NCI-H2196 treated with DMSO at 0.1 percent for 48 hours (cell line): ENCODE measurements around the gene LMLN.
"Not testable (repeated sequence)": the region's sequence is repeated elsewhere in the genome, so short reads cannot be mapped to it uniquely, and the experiment has no call there.

Source experiments
- DNase-seq: peaks from one replicate; lab custom pipeline; 2025; ENCODE audit not compliant: unreplicated experiment; lab: John Stamatoyannopoulos, UW

LMLN gene

DNA sequence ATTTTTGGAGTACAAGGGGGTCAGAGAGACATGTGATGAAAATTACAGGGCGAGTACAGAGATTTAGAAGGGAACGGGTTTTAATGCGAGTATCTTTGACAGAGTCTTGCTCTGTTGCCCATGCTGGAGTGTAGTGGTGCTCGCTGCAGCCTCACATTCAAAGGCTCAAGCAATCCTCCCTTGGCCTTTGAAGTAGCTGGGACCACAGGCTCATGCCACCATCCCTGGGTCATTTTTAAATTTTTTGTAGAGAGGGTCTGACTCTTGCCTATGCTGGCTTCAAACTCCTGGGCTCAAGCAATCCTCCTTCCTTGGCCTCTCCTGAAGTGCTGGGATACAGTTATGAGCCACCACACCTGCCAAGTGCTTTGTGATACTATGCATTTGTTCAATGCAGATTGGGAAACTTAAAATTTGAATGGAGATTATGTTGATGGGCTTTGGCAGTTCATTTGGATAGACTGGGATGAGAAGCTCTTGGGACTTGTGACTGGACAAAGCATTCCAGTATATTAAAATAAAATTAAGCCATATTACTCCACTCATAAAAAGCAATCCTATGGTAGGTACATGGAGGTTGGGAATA is 4.0 kb upstream of the LMLN start:
- no peak for DNase-seq

DNA sequence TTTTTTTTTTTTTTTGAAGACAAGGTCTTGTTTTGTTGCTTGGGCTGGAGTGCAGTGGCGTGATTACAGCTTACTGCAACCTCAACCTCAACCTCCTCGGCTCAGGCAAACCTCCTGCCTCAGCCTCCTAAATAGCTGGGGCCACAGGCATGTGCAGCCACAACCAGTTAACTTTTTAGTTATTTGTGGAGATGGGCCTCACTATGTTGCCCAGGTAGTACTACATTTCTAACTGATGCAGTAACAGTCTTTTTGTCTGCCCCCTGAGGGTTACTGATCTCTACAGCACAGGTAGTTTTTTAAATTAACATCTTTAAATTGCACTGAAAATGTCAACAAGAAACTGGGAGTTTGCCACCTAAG is 3.4 kb upstream of the LMLN start:
- DNase-seq = no peak

DNA sequence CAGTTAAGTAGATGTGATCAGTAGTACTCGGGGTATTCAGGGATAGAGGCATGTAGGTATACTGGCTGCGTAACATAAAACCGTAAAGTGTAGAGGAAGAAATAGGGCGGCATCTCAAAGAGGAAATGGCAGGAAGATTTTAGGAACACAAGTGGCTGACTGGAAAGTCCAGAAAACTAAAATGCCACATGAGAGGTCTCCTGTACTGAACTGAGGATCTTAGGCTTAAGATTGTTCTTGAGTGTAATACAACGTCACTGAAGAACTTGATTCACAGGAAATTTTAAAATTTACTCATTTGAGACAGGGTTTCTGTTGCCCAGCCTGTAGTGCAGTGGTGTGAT is 2.3 kb upstream of the LMLN start:
- no peak for DNase-seq

DNA sequence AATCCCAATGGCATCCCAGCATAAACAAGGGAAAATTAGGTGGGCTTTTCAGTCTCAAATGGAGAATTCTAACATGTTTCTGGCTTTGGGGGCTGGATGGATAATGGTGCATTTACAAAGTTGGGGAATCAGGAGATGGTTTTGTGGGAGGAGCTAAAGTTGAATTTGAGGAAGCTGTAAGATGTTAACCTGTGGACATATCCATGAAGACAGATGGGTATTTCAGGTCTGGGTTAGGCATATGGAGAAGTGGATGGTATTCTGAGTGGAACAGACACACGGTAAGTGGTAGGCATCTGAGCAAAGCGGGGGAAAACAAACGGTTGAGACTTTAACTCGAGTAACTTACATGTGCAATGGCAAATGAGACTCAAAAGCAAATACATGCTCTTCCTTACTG is 1.7 kb upstream of the LMLN start:
- DNase-seq = no peak

DNA sequence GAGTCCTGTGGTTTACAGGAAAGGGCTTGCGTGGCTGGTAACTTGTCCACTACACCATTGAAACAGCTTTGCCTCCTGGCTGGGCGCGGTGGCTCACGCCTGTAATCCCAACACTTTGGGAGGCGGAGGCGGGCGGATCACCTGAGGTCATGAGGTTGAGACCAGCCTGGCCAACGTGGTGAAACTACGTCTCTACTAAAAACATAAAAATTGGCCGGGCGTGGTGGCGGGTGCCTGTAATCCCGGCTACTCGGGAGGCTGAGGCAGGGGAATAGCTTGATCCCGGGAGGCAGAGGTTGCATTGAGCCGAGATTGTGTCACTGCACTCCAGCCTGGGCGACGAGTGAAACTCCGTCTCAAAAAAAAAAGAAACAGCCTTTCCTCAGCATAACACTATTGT is 1.2 kb upstream of the LMLN start:
- DNase-seq = not testable (repeated sequence)

DNA sequence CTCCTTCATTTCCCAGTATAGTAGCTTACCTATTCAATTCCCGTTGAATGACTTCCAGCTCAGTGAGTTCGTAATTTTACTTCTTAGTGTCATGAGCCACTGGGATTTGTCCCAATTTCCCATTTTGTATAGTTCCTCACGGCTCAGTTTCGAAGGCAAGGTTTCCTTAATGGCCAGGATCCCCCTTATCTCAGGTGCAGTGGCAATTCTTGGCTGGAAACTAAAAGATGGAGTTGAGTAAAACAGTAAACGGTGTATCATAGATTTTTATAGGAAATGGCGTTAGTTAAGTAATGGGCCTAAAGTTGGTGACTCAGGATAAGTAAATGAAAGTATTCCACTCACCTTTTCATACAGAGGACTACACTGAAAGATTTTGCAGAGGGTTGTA is 522 bp upstream of the LMLN start:
- no peak for DNase-seq

DNA sequence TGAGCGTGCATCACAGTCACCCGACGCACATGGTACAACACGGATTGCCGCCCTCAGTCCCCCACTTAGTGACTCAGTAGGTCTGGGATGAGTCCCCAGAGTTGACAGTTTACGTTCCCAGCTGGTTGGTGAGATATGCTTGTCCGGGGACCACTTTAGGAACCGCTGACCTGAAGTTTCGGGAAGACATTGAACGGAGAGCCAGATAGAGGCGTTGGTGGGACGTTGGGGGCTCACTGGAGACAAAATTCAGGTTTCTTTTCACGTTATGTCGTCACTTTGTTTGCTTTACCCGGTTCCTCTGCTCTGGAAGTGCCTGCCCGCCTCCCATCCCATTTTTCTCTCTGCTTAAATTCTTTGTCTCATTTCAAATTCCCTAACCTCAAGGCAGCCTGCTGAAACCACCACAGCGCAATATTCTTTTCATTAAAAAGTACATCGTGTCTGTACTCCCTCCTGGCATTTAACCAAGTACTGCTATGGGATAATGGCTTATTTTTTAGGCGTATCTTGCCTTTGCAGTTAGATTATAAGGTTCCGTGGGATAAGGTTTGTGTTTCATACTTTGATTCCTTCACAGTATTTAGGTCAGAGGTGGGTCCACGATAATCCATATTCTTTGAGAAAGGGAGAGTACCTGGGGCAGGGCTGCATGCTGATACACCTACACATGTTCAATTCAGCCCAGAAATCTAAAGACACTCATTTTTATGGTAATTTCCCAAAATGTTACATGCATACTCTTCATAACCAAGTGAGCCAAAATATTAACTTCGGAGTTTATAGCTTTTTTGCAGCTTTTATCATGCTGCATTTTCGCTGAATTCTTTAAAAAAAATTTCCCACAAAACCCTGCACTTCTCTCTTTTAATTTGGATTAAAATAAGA is 921 bp downstream of the LMLN start:
- no peak for DNase-seq

DNA sequence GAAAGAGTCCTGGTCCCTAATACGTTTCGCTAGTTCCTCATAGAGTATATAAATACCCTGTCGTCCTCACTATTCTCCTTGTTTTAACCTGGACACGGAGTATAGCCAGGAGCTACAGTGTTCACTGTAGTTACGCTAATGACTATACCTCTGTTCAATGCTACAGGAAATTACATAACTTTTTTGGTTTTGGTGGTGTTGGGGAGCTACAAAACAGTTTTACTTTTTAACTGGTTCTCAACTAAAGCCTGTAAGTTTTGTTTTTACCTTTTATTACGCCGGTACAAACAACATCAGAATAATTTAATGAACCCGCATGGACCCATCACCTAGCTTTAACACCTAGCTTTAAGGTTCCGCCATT is 1.5 kb downstream of the LMLN start:
- no peak for DNase-seq

DNA sequence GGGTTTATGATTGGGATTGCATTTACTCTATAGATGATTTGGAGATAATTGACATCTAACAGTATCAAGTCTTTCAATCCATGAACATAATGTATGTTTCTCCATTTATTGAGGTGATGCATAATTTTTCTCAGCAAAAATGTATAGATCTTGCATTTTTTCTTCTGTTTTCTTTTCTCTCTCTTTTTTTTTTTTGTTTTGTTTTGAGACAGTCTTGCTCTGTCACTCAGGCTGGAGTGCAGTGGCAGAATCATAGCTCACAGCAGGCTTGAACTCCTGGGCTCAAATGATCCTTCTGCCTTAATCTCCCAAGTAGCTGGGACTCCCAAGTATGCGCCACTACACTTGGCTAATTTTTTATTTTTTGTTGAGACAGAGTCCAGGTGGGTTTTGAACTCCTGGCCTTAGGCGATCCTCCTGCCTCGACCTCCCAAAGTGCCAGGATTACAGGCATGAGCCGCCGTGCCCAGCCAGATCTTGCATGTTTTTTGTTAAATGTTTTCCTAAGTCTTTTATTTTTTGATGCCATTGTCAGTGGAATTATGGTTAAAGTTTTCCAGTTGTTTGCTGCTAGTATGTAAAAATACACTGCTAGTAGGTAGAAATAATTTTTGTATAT is 3.1 kb downstream of the LMLN start:
- no peak for DNase-seq

DNA sequence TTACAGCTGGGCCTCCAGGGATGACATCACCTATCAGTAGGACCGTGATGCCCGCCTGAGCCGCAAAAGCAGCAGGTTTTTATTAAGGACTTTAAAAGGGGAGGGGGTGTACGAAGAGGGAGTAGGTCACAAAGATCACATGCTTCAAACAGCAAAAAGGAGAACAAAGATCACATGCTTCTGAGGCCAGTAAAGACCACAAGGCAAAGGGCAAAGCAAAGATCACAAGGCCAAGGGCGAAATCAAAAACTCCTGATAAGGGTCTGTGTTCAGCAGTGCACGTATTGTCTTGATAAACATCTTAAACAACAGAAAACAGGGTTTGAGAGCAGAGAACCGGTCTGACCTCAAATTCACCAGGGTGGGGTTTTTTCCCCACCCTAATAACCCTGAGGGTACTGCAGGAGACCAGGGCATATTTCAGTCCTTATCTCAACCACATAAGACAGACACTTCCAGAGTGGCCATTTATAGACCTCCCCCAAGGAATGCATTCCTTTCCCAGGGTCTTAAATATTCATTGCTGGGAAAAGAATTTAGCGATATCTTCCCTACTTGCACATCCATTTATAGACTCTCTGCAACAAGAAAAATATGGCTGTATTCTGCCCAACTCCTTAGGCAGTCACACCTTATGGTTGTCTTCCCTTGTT is 7.4 kb downstream of the LMLN start:
- not testable (repeated sequence) for DNase-seq

DNA sequence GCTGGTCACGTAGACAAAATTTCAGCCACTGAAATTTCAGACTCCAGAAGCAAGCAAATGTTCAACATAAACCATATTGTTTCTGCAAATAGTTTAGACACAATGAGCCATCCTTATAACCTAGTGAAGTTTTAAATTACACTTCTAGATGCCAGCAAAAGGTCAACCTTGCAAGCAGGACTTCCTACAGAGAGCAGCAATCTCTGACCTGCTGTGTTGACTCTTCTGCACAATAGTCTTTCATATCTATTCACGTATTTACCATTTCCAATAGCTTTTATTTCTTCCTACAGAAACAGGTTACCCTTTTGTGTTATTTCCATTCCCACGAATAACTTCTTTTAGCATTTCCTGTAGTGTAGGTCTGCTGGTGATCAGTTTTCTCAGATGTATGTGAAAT is 10.6 kb downstream of the LMLN start:
- no peak for DNase-seq

DNA sequence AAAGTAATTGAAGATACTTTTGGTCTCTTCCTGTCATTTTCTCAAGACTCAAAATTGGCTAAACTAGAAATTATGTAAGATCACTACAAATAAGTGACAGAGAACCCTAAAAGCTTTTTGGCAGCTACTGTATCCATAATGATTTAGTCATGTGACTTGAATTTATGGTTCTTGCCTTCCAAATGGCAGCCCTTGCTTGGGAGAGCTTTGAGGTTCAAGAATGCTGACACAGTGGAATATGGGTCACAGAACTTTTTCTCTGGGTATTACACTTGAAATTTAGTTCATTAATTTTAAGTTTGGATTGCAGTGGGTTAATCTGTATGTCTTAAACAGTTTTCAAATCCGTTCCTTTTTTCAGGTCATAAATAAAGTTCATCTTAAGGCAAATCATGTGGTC is 14.0 kb downstream of the LMLN start:
- DNase-seq = no peak

DNA sequence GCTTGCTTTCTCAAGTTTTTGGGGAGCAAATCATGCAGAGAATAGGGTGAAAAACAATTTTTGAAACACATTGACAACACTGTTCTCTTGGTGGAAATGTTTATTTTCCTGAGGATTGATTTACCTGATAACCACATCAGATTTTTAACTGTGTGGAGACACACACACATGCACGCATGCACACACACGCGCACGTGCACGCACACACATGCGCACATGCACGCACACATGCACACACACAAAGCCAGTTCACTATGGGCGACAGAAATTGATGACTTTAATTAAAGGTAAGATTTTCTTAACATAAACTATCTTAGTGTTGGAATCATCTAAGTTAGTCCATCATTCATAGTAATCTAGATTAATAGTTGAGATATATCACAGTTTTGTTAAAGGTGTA is 15.3 kb downstream of the LMLN start:
- no peak for DNase-seq

DNA sequence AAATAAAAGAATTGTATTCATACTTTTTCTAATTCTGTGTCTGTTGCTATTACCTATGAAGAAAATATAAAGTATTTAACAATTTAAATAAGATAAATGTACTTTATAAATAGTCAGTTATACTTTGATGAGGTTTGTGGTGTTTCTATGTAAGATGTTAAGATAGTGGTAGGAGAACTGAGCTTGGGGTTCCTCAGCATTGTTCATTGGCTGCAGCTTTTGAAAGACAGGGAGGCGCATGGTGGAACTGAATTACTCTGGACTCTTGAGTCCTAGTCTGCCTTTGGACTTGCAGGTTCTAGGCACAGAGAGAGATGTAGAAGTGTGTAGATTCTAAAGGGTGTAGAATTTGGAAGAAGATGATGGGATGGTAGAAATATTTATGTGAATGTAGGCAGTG is 23.1 kb downstream of the LMLN start:
- no peak for DNase-seq

DNA sequence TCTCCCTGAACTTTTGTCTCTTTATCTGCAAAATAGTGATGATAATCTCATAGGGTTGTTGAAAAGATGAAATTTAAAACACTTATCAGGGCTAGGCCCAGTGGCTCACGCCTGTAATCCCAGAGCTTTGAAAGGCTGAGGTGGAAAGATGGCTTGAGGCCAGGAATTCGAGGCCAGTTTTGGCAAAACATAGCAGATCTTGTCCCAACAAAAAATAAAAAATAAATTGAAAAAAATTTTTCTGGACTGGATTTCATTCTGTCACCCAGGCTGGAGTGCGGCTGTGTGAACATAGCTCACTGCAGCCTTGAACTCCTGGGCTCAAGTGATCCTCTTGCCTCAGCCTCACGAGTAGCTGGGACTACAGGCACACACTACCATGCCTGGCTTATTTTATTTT is 29.6 kb downstream of the LMLN start:
- DNase-seq = no peak

DNA sequence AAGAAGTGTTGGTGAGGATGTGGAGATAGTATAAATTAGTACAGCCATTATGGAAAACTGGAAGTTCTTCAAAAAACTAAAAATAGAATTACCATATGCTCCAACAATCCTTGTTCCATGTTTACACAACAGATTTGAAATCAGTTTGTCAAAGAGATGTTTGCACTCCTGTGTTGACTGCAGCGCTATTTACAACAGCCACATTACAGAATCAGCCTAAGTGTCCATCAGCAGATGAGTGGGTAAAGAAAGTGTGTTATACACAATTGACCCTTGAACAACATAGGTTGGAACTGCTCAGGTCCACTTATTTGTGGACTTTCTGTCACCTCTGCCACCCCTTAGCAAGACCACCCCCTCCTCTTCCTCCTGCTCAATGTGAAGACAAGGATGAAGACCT is 34.7 kb downstream of the LMLN start:
- DNase-seq = no peak

DNA sequence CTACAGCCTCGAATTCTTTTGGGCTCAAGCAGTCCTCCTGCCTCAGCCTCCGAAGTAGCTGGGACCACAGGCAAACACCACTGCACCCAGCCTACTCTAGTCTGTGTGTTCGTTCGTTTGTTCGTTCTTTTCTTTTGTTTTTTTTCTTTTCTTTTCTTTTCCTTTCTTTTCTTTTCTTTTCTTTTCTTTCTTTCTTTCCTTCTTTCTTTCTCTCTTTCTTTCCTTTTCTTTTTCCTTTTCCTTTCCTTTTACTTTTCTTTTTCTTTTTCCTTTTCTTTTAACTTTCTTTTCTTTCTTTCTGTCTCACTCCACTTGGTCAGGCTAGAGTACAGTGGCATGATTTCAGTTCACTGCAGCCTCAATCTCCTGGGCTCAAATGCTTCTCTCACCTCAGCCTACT is 36.8 kb downstream of the LMLN start:
- DNase-seq = no peak

DNA sequence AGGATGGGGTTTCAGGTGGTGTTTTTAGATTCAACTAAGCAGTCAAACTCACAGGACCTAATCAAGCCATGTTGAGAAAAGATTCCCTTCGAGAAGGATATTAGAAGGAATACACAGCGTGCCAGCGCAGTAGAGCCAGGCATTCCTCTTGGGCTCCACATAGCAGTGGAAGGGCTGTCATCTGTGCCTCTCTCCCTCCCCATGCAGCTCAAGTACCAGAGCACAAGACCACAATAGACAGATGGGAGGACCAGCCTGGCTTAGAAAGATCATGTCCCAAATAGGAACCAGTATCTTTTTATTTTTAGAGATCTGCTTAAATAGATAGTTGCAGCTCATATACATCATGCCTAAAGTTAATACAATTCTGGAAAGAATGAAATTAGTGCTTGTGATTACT is 37.9 kb downstream of the LMLN start:
- no peak for DNase-seq

DNA sequence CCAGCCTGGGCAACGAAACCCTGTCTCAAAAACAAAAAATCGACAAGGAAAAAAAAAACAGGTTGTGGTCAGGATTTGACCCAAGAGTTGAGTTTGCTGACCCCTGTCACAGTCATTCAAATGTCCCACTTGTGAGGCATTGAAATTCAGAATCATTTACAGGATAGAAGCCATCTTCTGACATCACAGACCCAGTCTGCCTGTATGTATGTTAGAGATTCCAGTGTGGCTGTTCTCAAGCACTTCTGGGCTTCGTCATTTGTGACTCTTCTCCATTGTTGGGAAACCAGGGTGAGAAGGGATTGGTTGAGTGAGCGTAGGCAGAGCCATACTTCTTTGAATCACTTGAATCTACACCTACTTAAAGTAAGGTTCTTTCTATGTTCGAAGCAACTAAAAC is 57.1 kb downstream of the LMLN start:
- no peak for DNase-seq

DNA sequence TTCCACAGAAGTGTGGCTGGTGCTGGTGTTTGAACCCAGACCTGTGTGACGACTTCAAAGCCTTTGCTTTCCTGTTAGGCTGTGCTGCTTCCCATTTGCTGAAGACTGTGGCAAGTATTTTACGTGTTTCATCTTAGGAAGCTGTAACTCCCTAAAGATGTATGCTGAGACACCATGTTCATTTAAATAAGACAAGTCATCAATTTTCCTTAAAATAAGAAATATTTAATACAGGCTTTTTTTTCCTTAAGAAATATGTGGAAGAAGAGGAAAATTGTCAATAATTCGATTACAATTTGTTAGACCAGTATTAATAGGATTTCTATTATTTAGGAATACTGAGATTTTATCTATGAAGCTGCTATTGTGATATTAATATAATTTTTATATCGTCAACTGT is 58.4 kb downstream of the LMLN start:
- no peak for DNase-seq

DNA sequence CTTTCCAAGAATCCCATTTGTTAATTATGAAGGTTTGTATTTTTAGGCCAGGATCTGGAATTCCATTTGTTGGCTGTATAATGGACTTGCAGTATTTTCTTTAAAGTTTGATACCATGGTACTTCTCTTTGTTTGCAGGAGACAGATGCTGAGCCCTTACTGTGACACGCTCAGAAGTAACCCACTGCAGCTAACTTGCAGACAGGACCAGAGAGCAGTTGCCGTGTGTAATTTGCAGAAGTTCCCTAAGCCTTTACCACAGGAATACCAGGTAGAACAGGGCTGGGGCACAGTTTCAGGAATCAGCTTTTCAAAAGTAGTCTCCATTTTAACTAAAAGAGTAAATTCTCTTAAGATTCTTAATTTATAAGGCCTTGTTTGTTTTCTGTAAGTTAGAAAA is 59.1 kb downstream of the LMLN start:
- no peak for DNase-seq

DNA sequence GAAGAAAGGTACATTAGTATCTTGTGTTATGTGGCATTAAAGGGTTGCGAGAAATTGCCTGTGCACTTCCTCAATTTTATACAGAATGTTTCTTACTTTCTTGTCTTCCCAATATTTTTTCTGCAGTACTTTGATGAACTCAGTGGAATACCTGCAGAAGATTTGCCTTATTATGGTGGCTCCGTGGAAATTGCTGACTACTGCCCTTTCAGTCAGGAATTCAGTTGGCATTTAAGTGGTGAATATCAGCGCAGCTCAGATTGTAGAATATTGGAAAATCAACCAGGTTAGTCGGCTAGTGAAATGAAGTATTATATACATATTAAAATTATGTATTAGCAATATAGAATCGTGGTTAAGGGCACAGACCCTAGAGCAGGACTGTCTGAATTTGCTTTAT is 61.3 kb downstream of the LMLN start:
- DNase-seq = no peak
